Astrocyte (in vitro differentiated cells and primary cell): ENCODE measurements around the gene FRYL. TPM values are rescaled to one million over a fixed set of nuclear protein-coding genes. Genes with fewer than 3 reads are reported as not detected.

Experiments
- DNase-seq: peaks from one replicate; pipeline ENCODE4 v3.0.0-alpha.2; 2010; ENCODE audit warnings: low read depth
- FAIRE-seq: peaks from 2 replicates; lab custom pipeline; 2011; peaks lifted over from hg19 to GRCh38; lab: Jason Lieb, UNC
- H2AFZ ChIP-seq: 2 replicates; pipeline ENCODE4 v1.6.0; 2012; ENCODE audit warnings: low read depth, low read length, inconsistent platforms
- H3K27ac ChIP-seq: 2 replicates; pipeline ENCODE4 v1.5.1; 2011; ENCODE audit warnings: low read depth, low read length, inconsistent platforms
- H3K27me3 ChIP-seq: 2 replicates; pipeline ENCODE4 v1.6.0; 2011; ENCODE audit warnings: low read length, inconsistent platforms; ENCODE audit not compliant: insufficient read depth
- H3K36me3 ChIP-seq: 2 replicates; pipeline ENCODE4 v1.5.1; 2011; ENCODE audit warnings: low read length, inconsistent platforms; ENCODE audit not compliant: insufficient read depth
- H3K4me1 ChIP-seq: 2 replicates; pipeline ENCODE4 v1.5.1; 2011; ENCODE audit warnings: low read length, inconsistent platforms; ENCODE audit not compliant: insufficient read depth
- H3K4me2 ChIP-seq: 2 replicates; pipeline ENCODE4 v1.6.0; 2012; ENCODE audit warnings: low read length, inconsistent platforms
- H3K4me3 ChIP-seq: 2 replicates; pipeline ENCODE4 v1.5.1; 2011; ENCODE audit warnings: low read depth, mild to moderate bottlenecking, low read length, inconsistent platforms; ENCODE audit not compliant: insufficient read depth
- H3K79me2 ChIP-seq: 2 replicates; pipeline ENCODE4 v1.6.0; 2012; ENCODE audit warnings: mild to moderate bottlenecking, low read length, inconsistent platforms; ENCODE audit not compliant: insufficient read depth
- H3K9ac ChIP-seq: 2 replicates; pipeline ENCODE4 v1.6.0; 2012; ENCODE audit warnings: mild to moderate bottlenecking, low read length, inconsistent platforms
- H3K9me3 ChIP-seq: 2 replicates; pipeline ENCODE4 v1.5.1; 2012; ENCODE audit warnings: low read depth, mild to moderate bottlenecking, low read length, inconsistent platforms; ENCODE audit not compliant: insufficient read depth
- H4K20me1 ChIP-seq: 2 replicates; pipeline ENCODE4 v1.6.0; 2012; ENCODE audit warnings: low read length, inconsistent platforms; ENCODE audit not compliant: insufficient read depth
- H3K27ac Mint-ChIP-seq: one replicate; pipeline ENCODE4 v1.8.0; 2021; ENCODE audit warnings: mild to moderate bottlenecking, mixed read lengths; ENCODE audit not compliant: unreplicated experiment
- H3K27me3 Mint-ChIP-seq: one replicate; pipeline ENCODE4 v1.8.0; 2021; ENCODE audit warnings: low read depth, mixed read lengths; ENCODE audit not compliant: unreplicated experiment
- H3K36me3 Mint-ChIP-seq: one replicate; pipeline ENCODE4 v1.8.0; 2021; ENCODE audit warnings: low read depth, mixed read lengths; ENCODE audit not compliant: unreplicated experiment
- H3K4me1 Mint-ChIP-seq: one replicate; pipeline ENCODE4 v1.8.0; 2021; ENCODE audit warnings: low read depth, mixed read lengths; ENCODE audit not compliant: unreplicated experiment
- H3K4me3 Mint-ChIP-seq: one replicate; pipeline ENCODE4 v1.8.0; 2021; ENCODE audit warnings: mild to moderate bottlenecking, moderate library complexity, mixed read lengths; ENCODE audit not compliant: unreplicated experiment
- H3K9me3 Mint-ChIP-seq: one replicate; pipeline ENCODE4 v1.8.0; 2021; ENCODE audit warnings: mild to moderate bottlenecking, mixed read lengths; ENCODE audit not compliant: unreplicated experiment
- CTCF ChIP-seq: IDR thresholded peaks from 2 replicates; pipeline ENCODE4 v1.5.1; 2011; ENCODE audit warnings: low read depth, mild to moderate bottlenecking, inconsistent platforms, low read length, moderate library complexity; ENCODE audit not compliant: insufficient read depth
- EZH2 ChIP-seq: IDR thresholded peaks from 2 replicates; pipeline ENCODE4 v1.6.1; 2012; ENCODE audit warnings: mild to moderate bottlenecking, low read length, inconsistent platforms; ENCODE audit not compliant: insufficient read depth
- total RNA-seq: library from RNA; stranded (reverse); gene quantifications from 2 replicates; pipeline ENCODE4 v1.2.1, GENCODE V29; 2021

Gene FRYL
- total RNA-seq, 1 donor from 2014 or later, result 70.0 TPM

GRCh38 chr4:48767055-48767929 lies 12.8 kb downstream of the FRYL start:
- no peak for FAIRE-seq
- H3K9ac ChIP-seq, result no peak overlapping the region
- H3K4me3 Mint-ChIP-seq, result no peak overlapping the region
- peaks cover 9% of the 10 kb centered on the region for H3K4me1 Mint-ChIP-seq
- no peaks in the 10 kb centered on the region for H3K9me3 ChIP-seq
- no peaks in the 10 kb centered on the region for H3K4me1 ChIP-seq
- H2AFZ ChIP-seq, result no peak overlapping the region
- no peaks in the 10 kb centered on the region for H3K27me3 ChIP-seq
- DNase-seq, result no peak
- no peaks in the 10 kb centered on the region for H3K36me3 ChIP-seq
- no peak overlapping the region for H3K27ac ChIP-seq
- H3K9me3 Mint-ChIP-seq, result no peaks in the 10 kb centered on the region
- H3K36me3 Mint-ChIP-seq, result peaks cover 6% of the 10 kb centered on the region
- H3K27me3 Mint-ChIP-seq, result no peaks in the 10 kb centered on the region
- no peak overlapping the region for H3K4me2 ChIP-seq
- peaks cover 74% of the 10 kb centered on the region for H4K20me1 ChIP-seq
- H3K4me3 ChIP-seq, result no peak overlapping the region
- peaks cover 99% of the 10 kb centered on the region for H3K79me2 ChIP-seq
- no peak overlapping the region for H3K27ac Mint-ChIP-seq
- TF ChIP-seq EZH2 (no peak), CTCF (no peak)

DNA sequence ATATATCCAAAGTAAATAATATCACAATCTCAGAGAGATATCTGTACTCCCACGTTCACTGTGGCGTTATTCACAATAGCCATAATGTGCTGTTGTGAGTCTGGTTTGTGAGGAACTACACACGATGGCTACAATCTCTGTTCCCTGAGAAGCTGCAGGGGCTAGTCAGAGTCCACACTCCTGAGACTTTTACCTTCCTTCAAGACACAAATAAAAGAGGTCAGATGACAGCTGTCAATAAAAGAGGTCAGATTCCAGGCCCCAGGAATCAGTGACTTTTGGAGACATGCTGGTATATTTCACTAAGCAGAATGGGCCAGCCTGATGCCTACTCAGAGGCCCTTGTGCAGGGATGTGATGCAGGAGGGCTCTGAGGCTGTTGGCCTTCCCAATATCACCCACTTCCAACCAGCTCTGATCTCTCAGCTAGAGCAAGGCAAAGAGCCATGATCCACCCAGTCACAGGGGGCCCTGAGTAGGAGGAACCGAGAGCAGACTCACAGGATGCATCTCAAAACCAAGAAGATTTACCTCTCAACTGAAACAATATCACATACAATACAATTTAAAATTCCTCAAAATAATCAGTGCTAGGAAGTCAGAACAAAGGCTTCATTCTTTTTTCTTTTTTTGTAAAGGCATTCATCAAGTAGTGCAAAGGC lies 13.8 kb downstream of the FRYL start:
- no peak for FAIRE-seq
- Mint-ChIP-seq H3K27me3 (no peaks in the 10 kb centered on the region), H3K4me3 (no peak overlapping the region)

More for the DNA sequence above, 13.8 kb downstream of the FRYL start:
- Histone ChIP-seq H3K79me2 (peaks cover 99% of the 10 kb centered on the region), H3K4me2 (no peak overlapping the region), H2AFZ (no peak overlapping the region), H3K27me3 (no peaks in the 10 kb centered on the region), H3K9me3 (no peaks in the 10 kb centered on the region), H3K27ac (no peak overlapping the region), H4K20me1 (peaks cover 77% of the 10 kb centered on the region), H3K4me1 (no peaks in the 10 kb centered on the region), H3K36me3 (no peaks in the 10 kb centered on the region), H3K4me3 (no peak overlapping the region), H3K9ac (no peak overlapping the region)
- Mint-ChIP-seq H3K9me3 (no peaks in the 10 kb centered on the region), H3K27ac (no peak overlapping the region), H3K36me3 (peaks cover 6% of the 10 kb centered on the region), H3K4me1 (peaks cover 9% of the 10 kb centered on the region)
- TF ChIP-seq EZH2, result no peak
- TF ChIP-seq CTCF, result no peak
- DNase-seq, result no peak
